Activated T-cell treated with anti-CD3 and anti-CD28 coated beads for 4 hours (primary cell): ENCODE measurements around the gene KBTBD2.
"Not testable (repeated sequence)": the region's sequence is repeated elsewhere in the genome, so short reads cannot be mapped to it uniquely, and the experiment has no call there.

Experiments used
- DNase-seq: peaks from one replicate; pipeline ENCODE4 v3.0.0-alpha.2; 2020

The KBTBD2 gene

GRCh38 chr7:32848655-32849054 lies 42.9 kb downstream of the KBTBD2 start:
- not testable (repeated sequence) for DNase-seq

DNA sequence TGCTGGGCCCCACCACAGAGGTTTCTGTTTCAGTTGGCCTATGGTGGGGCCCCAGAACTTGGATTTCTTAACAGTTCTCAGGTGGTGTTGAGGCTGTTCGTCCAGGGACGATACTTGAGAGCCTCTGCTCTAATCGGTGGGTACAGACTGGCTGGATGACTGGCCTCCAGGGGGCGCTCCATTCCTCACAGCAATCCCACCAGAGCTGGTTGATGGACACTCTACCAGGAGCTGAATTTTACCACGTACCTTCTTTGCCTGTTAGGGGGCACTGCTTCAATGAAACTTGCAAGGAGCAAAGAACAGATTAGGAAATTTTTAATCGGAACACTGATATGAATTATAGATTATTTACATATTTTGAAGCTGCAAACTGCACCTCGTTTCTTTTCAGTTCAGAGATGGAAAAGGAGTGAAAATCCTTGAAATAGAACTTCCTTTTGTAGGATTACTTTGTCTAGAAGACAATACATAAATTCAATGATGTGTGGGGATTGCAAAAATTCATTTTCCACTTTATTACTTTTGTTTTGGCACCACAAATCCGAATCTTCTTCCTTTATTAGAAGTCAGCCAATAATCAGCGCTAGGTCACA lies 44.8 kb downstream of the KBTBD2 start:
- DNase-seq: peak; percentile 89

- DNase-seq: not testable (repeated sequence)
Observed at GRCh38 chr7:32844748-32845147, 46.8 kb downstream of the KBTBD2 start.

DNA sequence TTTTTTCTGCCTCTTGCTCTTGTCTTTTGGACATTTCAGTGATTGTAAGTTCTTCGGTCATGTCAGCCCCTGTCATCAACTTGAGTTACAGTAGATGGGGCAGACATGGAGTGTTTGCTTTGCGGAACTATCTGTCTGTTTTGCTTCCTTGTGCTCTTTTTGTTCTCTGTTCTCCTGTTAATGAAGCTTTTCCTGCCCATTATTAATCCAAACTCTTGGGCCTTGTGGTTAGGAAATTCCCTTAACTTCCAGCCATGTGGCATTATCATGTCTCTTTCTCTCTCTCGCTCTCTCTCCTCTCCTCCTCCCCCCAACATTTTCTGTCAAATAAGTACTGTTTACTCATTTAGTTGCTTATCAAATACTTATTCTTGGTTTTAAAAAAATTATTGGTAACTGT lies 47.8 kb downstream of the KBTBD2 start:
- not testable (repeated sequence) for DNase-seq

- DNase-seq: not testable (repeated sequence)
Observed at GRCh38 chr7:32839846-32840245, 51.7 kb downstream of the KBTBD2 start.

- not testable (repeated sequence) for DNase-seq
Observed at GRCh38 chr7:32828996-32829752, 62.4 kb downstream of the KBTBD2 start.
